ENCODE measurements around the gene MKNK2.
"Not testable (repeated sequence)": the region's sequence is repeated elsewhere in the genome, so short reads cannot be mapped to it uniquely, and the experiment has no call there.

DNA sequence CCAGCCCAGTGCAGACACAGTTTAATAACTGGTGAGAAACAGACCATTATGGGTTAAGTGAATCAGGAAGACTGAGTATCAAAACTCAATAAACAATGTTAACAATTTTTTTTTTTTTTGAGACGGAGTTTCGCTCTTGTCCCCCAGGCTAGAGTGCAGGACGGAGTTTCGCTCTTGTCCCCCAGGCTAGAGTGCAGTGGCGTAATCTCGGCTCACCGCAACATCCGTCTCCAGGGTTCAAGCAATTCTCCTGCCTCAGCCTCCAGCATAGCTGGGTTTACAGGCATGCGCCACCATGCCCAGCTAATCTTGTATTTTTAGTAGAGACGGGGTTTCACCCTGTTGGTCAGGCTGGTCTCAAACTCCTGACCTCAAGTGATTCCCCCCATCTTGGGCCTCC is 62.6 kb downstream of the MKNK2 start:
- TF ChIP-seq EZH2 (IDR thresholded peaks at IDR 0.05; ENCODE audit: insufficient read depth, poor library complexity, severe bottlenecking); EZH2phosphoT487 (IDR thresholded peaks at IDR 0.05; ENCODE audit: insufficient read depth, low read depth): not testable (repeated sequence)
